ENCODE measurements around the gene CENPU. TPM values are rescaled to one million over a fixed set of nuclear protein-coding genes. Genes with fewer than 3 reads are reported as not detected.

CENPU gene
- total and polyA plus RNA-seq, 10 donors, result 3.0 to 12.9 (median 5.8) TPM

- H3K27me3 ChIP-seq (replicated peaks in 1 of 7), result no peaks in the 10 kb centered on the region
Measured at GRCh38 chr4:184722798-184723197, 11.1 kb downstream of the CENPU start.

GRCh38 chr4:184721254-184721653 lies 12.6 kb downstream of the CENPU start:
- Histone ChIP-seq H3K4me3 (no peak overlapping the region), H3K36me3 (peaks cover 0 to 39% (median 0%) of the 10 kb centered on the region in 6 donors), H3K27me3 (replicated peaks in 1 of 7) (no peaks in the 10 kb centered on the region), H3K27ac (no peak overlapping the region), H3K4me1 (no peaks in the 10 kb centered on the region), H3K9me3 (peaks cover 0 to 26% (median 15%) of the 10 kb centered on the region in 8 donors)
- no peak for TF ChIP-seq POLR2AphosphoS5 (IDR thresholded peaks at IDR 0.05)
- DNase-seq, result no peak
- intact Hi-C loops (cut with DNase I; ENCODE audit: low total_unique reads), result loop anchor here (10.0 kb wide), 1 partner anchor 456 kb away; no protein-coding TSS in a partner anchor

More at GRCh38 chr4:184722798-184723197, 11.1 kb downstream of the CENPU start:
- Histone ChIP-seq H3K9me3 (peaks cover 0 to 26% (median 15%) of the 10 kb centered on the region in 8 donors), H3K36me3 (peaks cover 0 to 34% (median 0%) of the 10 kb centered on the region in 6 donors), H3K4me1 (peaks cover 0 to 5% (median 0%) of the 10 kb centered on the region in 6 donors), H3K4me3 (no peak overlapping the region), H3K27ac (no peak overlapping the region)
- intact Hi-C loops (cut with DNase I; ENCODE audit: low total_unique reads), result loop anchor here (10.0 kb wide), 1 partner anchor 458 kb away; no protein-coding TSS in a partner anchor
- 32 to 79% (median 65%) methylated on average over 1 of the region's 1 CpG for WGBS, 5 donors
- DNase-seq, result no peak
- no peak for TF ChIP-seq POLR2AphosphoS5 (IDR thresholded peaks at IDR 0.05)
- TF ChIP-seq, protein P1, sequence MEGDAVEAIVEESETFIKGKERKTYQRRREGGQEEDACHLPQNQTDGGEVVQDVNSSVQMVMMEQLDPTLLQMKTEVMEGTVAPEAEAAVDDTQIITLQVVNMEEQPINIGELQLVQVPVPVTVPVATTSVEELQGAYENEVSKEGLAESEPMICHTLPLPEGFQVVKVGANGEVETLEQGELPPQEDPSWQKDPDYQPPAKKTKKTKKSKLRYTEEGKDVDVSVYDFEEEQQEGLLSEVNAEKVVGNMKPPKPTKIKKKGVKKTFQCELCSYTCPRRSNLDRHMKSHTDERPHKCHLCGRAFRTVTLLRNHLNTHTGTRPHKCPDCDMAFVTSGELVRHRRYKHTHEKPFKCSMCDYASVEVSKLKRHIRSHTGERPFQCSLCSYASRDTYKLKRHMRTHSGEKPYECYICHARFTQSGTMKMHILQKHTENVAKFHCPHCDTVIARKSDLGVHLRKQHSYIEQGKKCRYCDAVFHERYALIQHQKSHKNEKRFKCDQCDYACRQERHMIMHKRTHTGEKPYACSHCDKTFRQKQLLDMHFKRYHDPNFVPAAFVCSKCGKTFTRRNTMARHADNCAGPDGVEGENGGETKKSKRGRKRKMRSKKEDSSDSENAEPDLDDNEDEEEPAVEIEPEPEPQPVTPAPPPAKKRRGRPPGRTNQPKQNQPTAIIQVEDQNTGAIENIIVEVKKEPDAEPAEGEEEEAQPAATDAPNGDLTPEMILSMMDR (IDR thresholded peaks at IDR 0.05 in 8 of 11, conservative IDR thresholded peaks at IDR 0.05 in 3 of 11), result no peak
- no peak for TF ChIP-seq POLR2A (IDR thresholded peaks at IDR 0.05)

GRCh38 chr4:184719407-184719806 lies 14.5 kb downstream of the CENPU start:
- Histone ChIP-seq H3K9me3 (peaks cover 0 to 26% (median 15%) of the 10 kb centered on the region in 8 donors), H3K4me1 (no peaks in the 10 kb centered on the region), H3K27ac (no peak overlapping the region), H3K36me3 (peaks cover 0 to 45% (median 0%) of the 10 kb centered on the region in 6 donors), H3K4me3 (no peak overlapping the region), H3K27me3 (replicated peaks in 1 of 7) (no peaks in the 10 kb centered on the region)
- intact Hi-C loops (cut with DNase I; ENCODE audit: low total_unique reads), result no loop called here
- 84 to 100% (median 96%) methylated on average over 2 to 3 of the region's 3 CpGs for WGBS, 5 donors
- TF ChIP-seq, protein P1 (IDR thresholded peaks at IDR 0.05 in 8 of 11, conservative IDR thresholded peaks at IDR 0.05 in 3 of 11), result no peak
- TF ChIP-seq POLR2AphosphoS5 (IDR thresholded peaks at IDR 0.05) (no peak), POLR2A (IDR thresholded peaks at IDR 0.05) (no peak)
- no peak for DNase-seq

GRCh38 chr4:184715526-184715925 lies 18.4 kb downstream of the CENPU start:
- H3K4me1 ChIP-seq, result no peaks in the 10 kb centered on the region
- no peak for TF ChIP-seq POLR2AphosphoS5 (IDR thresholded peaks at IDR 0.05)
- no peak for TF ChIP-seq POLR2A (IDR thresholded peaks at IDR 0.05)
- TF ChIP-seq, protein P1 (IDR thresholded peaks at IDR 0.05 in 8 of 11, conservative IDR thresholded peaks at IDR 0.05 in 3 of 11), result no peak
- no peaks in the 10 kb centered on the region for H3K27me3 ChIP-seq (replicated peaks in 1 of 7)
- WGBS, 5 donors, result 90 to 99% (median 95%) methylated on average over 4 of the region's 4 CpGs
- H3K9me3 ChIP-seq, result peaks cover 0 to 11% (median under 1%) of the 10 kb centered on the region in 8 donors
- no peak for DNase-seq
- no peak overlapping the region for H3K4me3 ChIP-seq
- intact Hi-C loops (cut with DNase I; ENCODE audit: low total_unique reads), result no loop called here
- peaks cover 0 to 57% (median 0%) of the 10 kb centered on the region in 6 donors for H3K36me3 ChIP-seq
- H3K27ac ChIP-seq, result no peak overlapping the region
